GM19324 (cell line): ENCODE results near the gene DLX6.
"Not testable (repeated sequence)": the region's sequence is repeated elsewhere in the genome, so short reads cannot be mapped to it uniquely, and the experiment has no call there.

Source experiments
- ATAC-seq: cut with Tn5 transposase; IDR thresholded peaks from one replicate; pipeline ENCODE4 v1.9.1; 2021; ENCODE audit warnings: mild to moderate bottlenecking, moderate library complexity; ENCODE audit not compliant: unreplicated experiment, low FRiP score

Gene DLX6

DNA sequence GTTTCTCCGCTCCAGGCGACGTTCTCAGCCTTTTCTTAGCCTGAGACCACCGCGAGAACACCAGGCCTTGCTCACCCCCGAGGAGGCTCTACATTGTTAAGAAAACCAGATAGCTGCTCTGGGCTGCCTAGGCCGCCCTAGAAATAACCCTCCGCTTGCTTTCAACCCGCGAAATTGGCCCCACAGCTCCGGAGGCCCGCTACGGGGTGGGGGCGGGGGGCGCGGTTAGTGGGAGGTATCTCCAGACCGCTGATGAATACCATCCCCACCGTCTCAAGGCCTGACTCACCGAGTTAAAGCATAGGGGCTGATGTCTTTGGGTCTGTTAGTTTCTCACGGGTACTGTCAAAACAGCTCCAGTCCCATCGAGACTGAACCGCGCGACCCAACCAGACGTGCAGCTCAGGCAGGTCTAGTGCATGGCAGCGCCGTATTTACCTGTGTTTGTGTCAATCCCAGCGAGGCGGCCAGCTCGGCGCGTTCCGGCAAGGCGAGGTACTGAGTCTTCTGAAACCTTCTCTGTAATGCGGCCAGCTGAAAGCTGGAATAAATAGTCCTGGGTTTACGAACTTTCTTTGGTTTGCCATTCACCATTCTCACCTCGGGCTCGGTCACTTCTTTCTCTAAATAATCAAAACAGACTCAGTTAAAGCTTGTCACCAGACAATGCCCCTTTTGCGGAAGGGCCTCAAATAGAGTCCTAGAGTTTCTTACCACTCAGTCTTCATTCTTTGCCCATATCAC is 16.6 kb downstream of the DLX6 start:
- ATAC-seq: no peak

GRCh38 chr7:97022491-97023306 is 17.3 kb downstream of the DLX6 start:
- no peak for ATAC-seq

DNA sequence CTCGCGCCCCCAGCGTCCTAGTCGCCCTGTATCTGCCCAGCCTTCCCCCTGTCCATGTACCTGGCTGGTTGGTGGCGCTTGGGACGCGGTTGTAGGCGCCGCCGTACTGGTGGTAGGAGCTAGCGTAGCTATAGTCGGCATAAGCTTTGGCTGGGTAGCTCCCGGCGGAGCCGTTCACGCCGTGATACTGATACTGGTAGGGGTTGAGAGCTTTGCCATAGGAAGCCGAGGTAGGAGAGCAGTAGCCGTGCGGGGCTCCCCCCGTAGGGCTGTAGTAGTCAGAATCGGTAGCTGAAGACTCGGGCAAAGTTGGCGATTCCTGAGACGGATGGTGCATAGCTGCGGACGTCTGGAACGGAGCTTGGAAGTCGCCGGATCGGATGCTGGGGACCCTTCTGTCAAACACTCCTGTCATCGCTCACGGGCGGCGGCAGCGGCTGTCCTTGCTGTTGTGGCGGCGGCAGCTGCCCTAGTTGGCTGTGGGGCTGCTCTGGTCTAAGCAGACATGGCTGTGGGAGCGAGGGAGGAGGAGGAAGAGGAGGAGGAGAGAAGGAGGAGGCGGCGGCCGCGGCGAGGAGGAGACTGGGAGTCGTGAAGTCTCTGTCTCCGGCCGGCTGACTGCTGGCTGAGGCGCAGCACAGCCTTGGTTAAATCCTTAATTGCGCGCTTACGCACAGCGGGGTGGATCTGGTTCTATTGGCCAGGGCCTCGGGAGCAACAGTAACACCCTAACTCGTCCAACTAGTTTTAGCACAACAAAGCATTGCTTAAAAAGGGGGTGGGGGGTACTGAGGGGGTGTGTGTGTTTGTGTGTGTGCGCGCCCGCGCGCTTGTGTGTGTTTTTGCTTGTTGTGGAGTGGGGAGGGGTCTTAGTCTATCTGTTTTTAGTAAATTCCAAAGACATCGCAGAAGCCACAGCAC is 19.1 kb downstream of the DLX6 start, which contains the start of gene DLX5:
TSS of gene DLX5 (minus strand) at position 623 of the 921 bp plus-strand sequence. CDS start at position 415, 208 bp downstream.
- no peak for ATAC-seq

- no peak for ATAC-seq
Measured at GRCh38 chr7:97025130-97025499, 19.8 kb downstream of the DLX6 start.

GRCh38 chr7:97025983-97026714 is 20.8 kb downstream of the DLX6 start:
- ATAC-seq: no peak

DNA sequence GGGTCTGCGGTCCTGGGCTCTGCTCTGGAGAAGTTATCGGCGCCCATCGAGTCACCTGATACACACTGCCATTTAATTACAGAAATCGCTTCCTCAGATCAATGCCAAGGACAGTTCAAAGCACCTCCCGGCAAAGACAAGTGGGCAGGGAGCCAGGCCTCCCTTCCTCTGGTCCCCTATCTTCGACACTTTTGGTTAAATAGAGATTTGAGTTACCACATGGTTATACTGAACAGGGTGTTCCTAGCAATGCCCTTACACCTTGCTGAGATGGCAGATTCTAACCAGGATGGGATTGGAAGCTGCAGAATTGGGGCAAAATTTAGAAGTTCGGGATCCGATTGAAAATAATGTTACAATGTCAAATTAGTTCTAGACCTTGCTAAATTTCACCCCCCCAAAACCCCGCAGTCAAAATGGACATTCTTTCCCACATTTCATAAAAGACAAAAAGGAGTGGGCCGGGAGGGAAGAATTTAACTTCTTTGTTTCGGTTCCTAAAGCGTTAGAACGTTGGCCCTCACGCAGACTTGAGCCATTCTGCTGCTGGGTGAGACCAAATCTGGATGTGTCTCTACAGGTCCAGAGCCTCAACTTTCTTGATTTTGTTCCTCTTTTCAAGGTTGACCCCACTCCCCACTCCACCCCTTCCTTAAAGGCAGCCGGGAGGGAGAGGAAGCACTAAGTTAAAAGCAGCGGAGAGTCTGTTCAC is 21.5 kb downstream of the DLX6 start:
- ATAC-seq: no peak

DNA sequence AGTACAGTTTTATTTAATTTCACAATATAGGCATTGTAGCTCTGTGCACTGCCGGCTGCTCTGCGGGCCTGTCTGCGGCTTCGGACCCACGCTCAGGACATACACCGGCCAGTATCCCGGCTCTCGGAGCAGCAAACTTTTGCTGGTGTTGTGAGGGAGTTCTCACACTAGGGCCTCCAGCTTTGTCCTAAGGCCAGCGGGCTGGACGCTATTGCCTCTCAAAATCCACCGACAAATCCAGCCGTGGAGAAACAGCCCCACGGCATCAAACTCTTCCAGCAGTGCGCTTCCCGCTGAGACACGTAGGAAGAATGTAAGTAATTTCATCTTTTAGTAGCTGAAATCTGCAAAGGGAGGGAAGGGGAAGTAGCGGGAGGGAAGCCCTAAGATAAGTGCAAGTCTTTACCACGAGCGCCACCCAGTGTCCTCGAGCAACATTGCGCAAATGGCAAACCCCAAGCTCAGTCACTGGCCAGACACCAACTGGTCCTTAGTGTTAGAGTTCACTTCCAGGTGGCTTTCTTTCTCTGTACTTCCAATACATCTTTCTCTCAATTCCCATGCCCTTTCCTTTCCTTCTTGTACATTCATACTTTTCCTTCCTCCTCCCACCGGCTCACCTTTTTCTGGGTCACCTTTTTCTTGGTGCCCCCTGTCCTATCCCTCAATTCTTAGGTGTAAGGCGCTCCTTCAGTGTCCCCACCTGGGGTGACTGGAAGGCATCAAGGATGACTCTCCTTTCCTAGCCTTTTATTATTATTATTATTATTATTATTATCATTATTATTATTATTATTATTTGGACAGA is 22.3 kb downstream of the DLX6 start:
- ATAC-seq: peak; percentile 86

- ATAC-seq: not testable (repeated sequence)
Measured at GRCh38 chr7:97034213-97034852, 29.0 kb downstream of the DLX6 start.

- no peak for ATAC-seq
Measured at GRCh38 chr7:97039374-97040065, 34.2 kb downstream of the DLX6 start.

- no peak for ATAC-seq
Measured at GRCh38 chr7:97043281-97043680, 37.9 kb downstream of the DLX6 start.
